Natural killer cell (primary cell): ENCODE results near the gene FARP1. TPM values are rescaled to one million over a fixed set of nuclear protein-coding genes. Genes with fewer than 3 reads are reported as not detected.

Experiments
- ATAC-seq, 3 donors: fragments of 150-1000 bp in 2 of 3; fragments of 200-7000 bp in 1 of 3; cut with Tn5 transposase; 1 replicate in 1 of 3; 2 replicates in 2 of 3; pipeline ENCODE4 v1.10.0; 2021; ENCODE audit warnings: mild to moderate bottlenecking in 2 of 3, moderate library complexity in 2 of 3
- DNase-seq, 2 donors: peaks; one replicate each; pipeline versions ENCODE4 v3.0.0 to v3.0.0-alpha.2; 2013 to 2021; ENCODE audit warnings: mixed read lengths in 1 of 2
- H3K27ac ChIP-seq: one replicate; pipeline ENCODE4 v1.5.1; 2013; ENCODE audit warnings: mild to moderate bottlenecking, low read length
- H3K27me3 ChIP-seq: one replicate; pipeline ENCODE4 v1.6.1; 2013; ENCODE audit warnings: low read length; ENCODE audit not compliant: control insufficient read depth, insufficient read depth
- H3K36me3 ChIP-seq: one replicate; pipeline ENCODE4 v1.6.1; 2013; ENCODE audit warnings: low read length; ENCODE audit not compliant: control insufficient read depth, insufficient read depth
- H3K4me1 ChIP-seq: one replicate; pipeline ENCODE4 v1.6.1; 2013; ENCODE audit warnings: low read length; ENCODE audit not compliant: control insufficient read depth, insufficient read depth
- H3K4me3 ChIP-seq: one replicate; pipeline ENCODE4 v1.5.1; 2013; ENCODE audit warnings: low read length
- H3K9me3 ChIP-seq: one replicate; pipeline ENCODE4 v1.6.1; 2013; ENCODE audit warnings: low read length; ENCODE audit not compliant: control insufficient read depth, insufficient read depth
- H3K27ac Mint-ChIP-seq, 2 donors: one replicate each; pipeline ENCODE4 v1.8.0; 2022; ENCODE audit warnings: mild to moderate bottlenecking in 2 of 2, mixed read lengths in 2 of 2, moderate library complexity in 1 of 2
- H3K27me3 Mint-ChIP-seq, 2 donors: one replicate each; pipeline ENCODE4 v1.8.0; 2022; ENCODE audit warnings: low read depth in 2 of 2, mixed read lengths in 2 of 2
- H3K36me3 Mint-ChIP-seq: one replicate; pipeline ENCODE4 v1.8.0; 2022; ENCODE audit warnings: mixed read lengths
- H3K4me1 Mint-ChIP-seq, 2 donors: one replicate each; pipeline ENCODE4 v1.8.0; 2022; ENCODE audit warnings: mixed read lengths in 2 of 2
- H3K4me3 Mint-ChIP-seq: one replicate; pipeline ENCODE4 v1.8.0; 2022; ENCODE audit warnings: mild to moderate bottlenecking, moderate library complexity, mixed read lengths
- H3K9me3 Mint-ChIP-seq, 2 donors: one replicate each; pipeline ENCODE4 v1.8.0; 2022; ENCODE audit warnings: mixed read lengths in 2 of 2
- CTCF ChIP-seq: fragments of 200-600 bp; IDR thresholded peaks from one replicate; pipeline ENCODE4 v1.8.0; 2022; ENCODE audit warnings: antibody characterized with exemption
- WGBS: methylation state at CpG from one replicate; pipeline ENCODE4 v1.1.7; 2013; ENCODE audit warnings: missing lambda C conversion rate; ENCODE audit not compliant: insufficient coverage; 5-methylcytosine and 5-hydroxymethylcytosine counted together
- intact Hi-C: fragments of 100-400 bp; cut with micrococcal nuclease; formaldehyde crosslinking; loops from one replicate; pipeline ENCODE4 v1.14.2; 2022
- total RNA-seq, 4 donors: library from RNA; stranded (reverse); fragments of 120-200 nt in 1 of 4; gene quantifications; one replicate each; pipeline versions ENCODE4 v1.2.3 to v1.2.4, GENCODE V29; 2013 to 2022

Gene FARP1
- total RNA-seq, 3 donors from 2014 or later (not counting 1 experiment from before 2014, with no cell fraction given), result 0.71 to 1.2 (median 1.1) TPM

GRCh38 chr13:98315466-98315865 is 172.6 kb downstream of the FARP1 start:
- WGBS, result 66% methylated on average over 8 of the region's 8 CpGs
- Mint-ChIP-seq H3K27ac (no peak overlapping the region), H3K4me3 (no peak overlapping the region), H3K36me3 (no peaks in the 10 kb centered on the region), H3K27me3 (peaks cover 2 to 12% of the 10 kb centered on the region in 2 donors), H3K4me1 (no peaks in the 10 kb centered on the region), H3K9me3 (no peaks in the 10 kb centered on the region)
- no peaks in the 10 kb centered on the region for H3K27me3 ChIP-seq
- ATAC-seq (no peak), DNase-seq (no peak)
- H3K4me1 ChIP-seq, result no peaks in the 10 kb centered on the region
- H3K27ac ChIP-seq, result no peak overlapping the region
- no peaks in the 10 kb centered on the region for H3K36me3 ChIP-seq
- intact Hi-C loops, result no loop called here
- H3K9me3 ChIP-seq, result no peaks in the 10 kb centered on the region
- TF ChIP-seq CTCF, result no peak
- H3K4me3 ChIP-seq, result no peak overlapping the region

- no peak for ATAC-seq
- H3K27me3 Mint-ChIP-seq, result peaks cover 2 to 15% of the 10 kb centered on the region in 2 donors
- DNase-seq, result no peak
These were observed 173.0 kb downstream of the FARP1 start for GRCh38 chr13:98315902-98316301.

GRCh38 chr13:98317573-98318171 is 174.8 kb downstream of the FARP1 start:
- Histone ChIP-seq H3K9me3 (no peaks in the 10 kb centered on the region), H3K36me3 (no peaks in the 10 kb centered on the region), H3K27me3 (no peaks in the 10 kb centered on the region), H3K4me3 (no peak overlapping the region), H3K27ac (no peak overlapping the region), H3K4me1 (no peaks in the 10 kb centered on the region)
- intact Hi-C loops, result no loop called here
- DNase-seq (no peak), ATAC-seq (no peak)
- no peak for TF ChIP-seq CTCF
- H3K4me3 Mint-ChIP-seq, result no peak overlapping the region
- H3K27me3 Mint-ChIP-seq, result peaks cover 2 to 15% of the 10 kb centered on the region in 2 donors
- 80% methylated on average over 3 of the region's 3 CpGs for WGBS
- no peaks in the 10 kb centered on the region for H3K36me3 Mint-ChIP-seq
- H3K27ac Mint-ChIP-seq, result no peak overlapping the region
- H3K4me1 Mint-ChIP-seq, result no peaks in the 10 kb centered on the region
- no peaks in the 10 kb centered on the region for H3K9me3 Mint-ChIP-seq

More at GRCh38 chr13:98315902-98316301, 173.0 kb downstream of the FARP1 start:
- no peak overlapping the region for H3K27ac Mint-ChIP-seq
- no peak overlapping the region for H3K4me3 Mint-ChIP-seq
- H3K36me3 Mint-ChIP-seq, result no peaks in the 10 kb centered on the region
- 88% methylated on average over 8 of the region's 8 CpGs for WGBS
- H3K9me3 Mint-ChIP-seq, result no peaks in the 10 kb centered on the region
- Histone ChIP-seq H3K9me3 (no peaks in the 10 kb centered on the region), H3K4me1 (no peaks in the 10 kb centered on the region), H3K4me3 (no peak overlapping the region), H3K27me3 (no peaks in the 10 kb centered on the region), H3K36me3 (no peaks in the 10 kb centered on the region), H3K27ac (no peak overlapping the region)
- TF ChIP-seq CTCF, result no peak
- intact Hi-C loops, result no loop called here
- no peaks in the 10 kb centered on the region for H3K4me1 Mint-ChIP-seq
